A549 treated with AZD2906 at 1 μM for 4 hours (cell line): ENCODE measurements around the gene IGF1. TPM values are rescaled to one million over a fixed set of nuclear protein-coding genes. Genes with fewer than 3 reads are reported as not detected.

Experiments
- total RNA-seq: library from RNA; stranded (reverse); fragments of 200-300 nt; extraction: Qiagen RNA extraction; gene quantifications from 5 replicates; pipeline ENCODE4 v1.2.3, GENCODE V29; 2022

The IGF1 gene
- not detected in 5 replicates for total RNA-seq

GRCh38 chr12:102480406-102480805 is at the start of gene IGF1:
Gene IGF1 (minus strand): TSS chr12:102480563. CDS start chr12:102480381, 182 bp downstream.

